ENCODE data around the gene SH3GL2.

DNA sequence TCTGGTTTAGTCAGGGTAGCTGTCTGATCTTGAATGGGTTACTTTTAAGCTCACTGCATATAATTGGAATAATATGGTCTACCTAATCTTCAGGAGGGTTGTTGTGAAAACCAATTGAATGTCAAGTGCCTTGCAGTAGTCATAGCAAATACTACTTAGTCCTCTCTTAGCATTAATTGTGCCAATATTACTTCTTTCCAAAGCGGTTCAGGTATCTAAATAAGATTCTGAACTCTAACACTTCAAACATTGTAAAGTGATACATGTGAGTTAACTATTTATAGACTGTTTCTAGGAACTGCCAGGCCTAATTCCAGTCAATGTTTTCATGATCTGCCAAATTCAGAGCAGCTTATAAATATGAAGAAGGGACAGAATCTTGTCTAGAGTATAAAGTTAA is 140.2 kb downstream of the SH3GL2 start:
- TF ChIP-seq POLR2A (IDR thresholded peaks at IDR 0.05), result no peak
- TF ChIP-seq, protein P1, sequence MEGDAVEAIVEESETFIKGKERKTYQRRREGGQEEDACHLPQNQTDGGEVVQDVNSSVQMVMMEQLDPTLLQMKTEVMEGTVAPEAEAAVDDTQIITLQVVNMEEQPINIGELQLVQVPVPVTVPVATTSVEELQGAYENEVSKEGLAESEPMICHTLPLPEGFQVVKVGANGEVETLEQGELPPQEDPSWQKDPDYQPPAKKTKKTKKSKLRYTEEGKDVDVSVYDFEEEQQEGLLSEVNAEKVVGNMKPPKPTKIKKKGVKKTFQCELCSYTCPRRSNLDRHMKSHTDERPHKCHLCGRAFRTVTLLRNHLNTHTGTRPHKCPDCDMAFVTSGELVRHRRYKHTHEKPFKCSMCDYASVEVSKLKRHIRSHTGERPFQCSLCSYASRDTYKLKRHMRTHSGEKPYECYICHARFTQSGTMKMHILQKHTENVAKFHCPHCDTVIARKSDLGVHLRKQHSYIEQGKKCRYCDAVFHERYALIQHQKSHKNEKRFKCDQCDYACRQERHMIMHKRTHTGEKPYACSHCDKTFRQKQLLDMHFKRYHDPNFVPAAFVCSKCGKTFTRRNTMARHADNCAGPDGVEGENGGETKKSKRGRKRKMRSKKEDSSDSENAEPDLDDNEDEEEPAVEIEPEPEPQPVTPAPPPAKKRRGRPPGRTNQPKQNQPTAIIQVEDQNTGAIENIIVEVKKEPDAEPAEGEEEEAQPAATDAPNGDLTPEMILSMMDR (IDR thresholded peaks at IDR 0.05), result no peak
